ENCODE data around the gene NPR2. TPM values are rescaled to one million over a fixed set of nuclear protein-coding genes. Genes with fewer than 3 reads are reported as not detected.
A peak's percentile ranks its signal among the peaks of the same experiment; 100 is the strongest.

NPR2 gene
- total RNA-seq, 4 donors from 2014 or later: 1.1 to 6.8 (median 4.9) TPM

- peaks cover 0 to 36% (median 12%) of the 10 kb centered on the region in 4 donors for H3K4me1 ChIP-seq
- no peaks in the 10 kb centered on the region for H3K36me3 ChIP-seq
- no peak for DNase-seq
- H3K4me3 ChIP-seq: no peak overlapping the region
- no peaks in the 10 kb centered on the region for H3K27me3 ChIP-seq
- 65 to 86% methylated on average over 1 to 2 of the region's 2 CpGs for WGBS, 2 donors (ENCODE audit: low coverage in 1 of 2)
- intact Hi-C loops (cut with DNase I; ENCODE audit: low total_unique reads) (no loop called here), in situ Hi-C loops (cut with MboI; ENCODE audit: low pct_ligation_motif_present in 1 of 4, low pct_unique_long_range_greater_than_20kb in 1 of 4, low sequenced_read_pairs in 3 of 4) (loop anchor here in 2 of 4 donors (10.0 kb wide), 2 partner anchors 91 to 101 kb away; no protein-coding TSS in a partner anchor)
- peak overlapping the region in 1 of 4 donors; percentile 27 for H3K27ac ChIP-seq
- no peaks in the 10 kb centered on the region for H3K9me3 ChIP-seq
- TF ChIP-seq EP300 (IDR thresholded peaks at IDR 0.05; ENCODE audit: low read depth) (no peak), POLR2A (IDR thresholded peaks at IDR 0.05) (no peak), POLR2AphosphoS5 (IDR thresholded peaks at IDR 0.05) (no peak), CTCF (IDR thresholded peaks at IDR 0.05) (no peak)
These were observed 2.1 kb downstream of the NPR2 start for GRCh38 chr9:35793461-35793860.

GRCh38 chr9:35795695-35796094, 4.3 kb downstream of the NPR2 start:
- TF ChIP-seq EP300 (IDR thresholded peaks at IDR 0.05; ENCODE audit: low read depth): no peak
- no peak for TF ChIP-seq POLR2AphosphoS5 (IDR thresholded peaks at IDR 0.05)
- no peak for TF ChIP-seq POLR2A (IDR thresholded peaks at IDR 0.05)
- no peak for TF ChIP-seq CTCF (IDR thresholded peaks at IDR 0.05)
- no peak for DNase-seq
- in situ Hi-C loops (cut with MboI; ENCODE audit: low pct_ligation_motif_present in 1 of 4, low pct_unique_long_range_greater_than_20kb in 1 of 4, low sequenced_read_pairs in 3 of 4) (loop anchor here in 2 of 4 donors (10.0 kb wide), 2 partner anchors 89 to 99 kb away; no protein-coding TSS in a partner anchor), intact Hi-C loops (cut with DNase I; ENCODE audit: low total_unique reads) (no loop called here)
- Histone ChIP-seq H3K4me1 (peaks cover 0 to 32% (median 9%) of the 10 kb centered on the region in 4 donors), H3K36me3 (no peaks in the 10 kb centered on the region), H3K27ac (no peak overlapping the region), H3K27me3 (no peaks in the 10 kb centered on the region), H3K4me3 (no peak overlapping the region), H3K9me3 (no peaks in the 10 kb centered on the region)

- no peaks in the 10 kb centered on the region for H3K9me3 ChIP-seq
- 77 to 88% methylated on average over 3 to 6 of the region's 6 CpGs for WGBS, 2 donors (ENCODE audit: low coverage in 1 of 2)
- no peaks in the 10 kb centered on the region for H3K27me3 ChIP-seq
- H3K4me1 ChIP-seq: peaks cover 0 to 23% (median 3%) of the 10 kb centered on the region in 4 donors
- TF ChIP-seq POLR2AphosphoS5 (IDR thresholded peaks at IDR 0.05): no peak
- no peak for TF ChIP-seq CTCF (IDR thresholded peaks at IDR 0.05)
- TF ChIP-seq EP300 (IDR thresholded peaks at IDR 0.05; ENCODE audit: low read depth): no peak
- no peak for TF ChIP-seq POLR2A (IDR thresholded peaks at IDR 0.05)
- in situ Hi-C loops (cut with MboI; ENCODE audit: low pct_ligation_motif_present in 1 of 4, low pct_unique_long_range_greater_than_20kb in 1 of 4, low sequenced_read_pairs in 3 of 4) (loop anchor here in 2 of 4 donors (10.0 kb wide), 2 partner anchors 87 to 97 kb away; no protein-coding TSS in a partner anchor), intact Hi-C loops (cut with DNase I; ENCODE audit: low total_unique reads) (no loop called here)
- no peak for DNase-seq
- H3K27ac ChIP-seq: no peak overlapping the region
- no peak overlapping the region for H3K4me3 ChIP-seq
- H3K36me3 ChIP-seq: no peaks in the 10 kb centered on the region
These were observed 6.1 kb downstream of the NPR2 start for GRCh38 chr9:35797311-35798109.

GRCh38 chr9:35798658-35799374, 7.4 kb downstream of the NPR2 start:
- 91% methylated on average over 4 of the region's 4 CpGs; no CpG with 5 or more reads in 1 of the 2 donors for WGBS, 2 donors (ENCODE audit: low coverage in 1 of 2)
- no peaks in the 10 kb centered on the region for H3K36me3 ChIP-seq
- no peaks in the 10 kb centered on the region for H3K9me3 ChIP-seq
- TF ChIP-seq POLR2AphosphoS5 (IDR thresholded peaks at IDR 0.05): no peak
- H3K27me3 ChIP-seq: no peaks in the 10 kb centered on the region
- H3K4me1 ChIP-seq: peaks cover 0 to 14% (median 0%) of the 10 kb centered on the region in 4 donors
- no peak overlapping the region for H3K27ac ChIP-seq
- in situ Hi-C loops (cut with MboI; ENCODE audit: low pct_ligation_motif_present in 1 of 4, low pct_unique_long_range_greater_than_20kb in 1 of 4, low sequenced_read_pairs in 3 of 4): loop anchor here in 2 of 4 donors (10.0 kb wide), 2 partner anchors 86 to 96 kb away; no protein-coding TSS in a partner anchor
- no peak for DNase-seq
- intact Hi-C loops (cut with DNase I; ENCODE audit: low total_unique reads): no loop called here
- no peak overlapping the region for H3K4me3 ChIP-seq

All from transverse colon (tissue), 4 donors.